GM12892 (cell line): Measurements from ENCODE around the gene FAM98C.

ENCODE experiments used
- POLR2A ChIP-seq: IDR thresholded peaks from 2 replicates; pipeline ENCODE4 v1.6.1; 2011; ENCODE audit warnings: low read depth, low read length, control low read depth
- POLR2AphosphoS5 ChIP-seq: IDR thresholded peaks from 2 replicates; pipeline ENCODE4 v1.6.1; 2011; ENCODE audit warnings: low read depth, low read length, control low read depth
- TAF1 ChIP-seq: IDR thresholded peaks from 2 replicates; pipeline ENCODE4 v1.6.1; 2011; ENCODE audit warnings: low read depth, mild to moderate bottlenecking, control low read depth, low read length, borderline replicate concordance

DNA sequence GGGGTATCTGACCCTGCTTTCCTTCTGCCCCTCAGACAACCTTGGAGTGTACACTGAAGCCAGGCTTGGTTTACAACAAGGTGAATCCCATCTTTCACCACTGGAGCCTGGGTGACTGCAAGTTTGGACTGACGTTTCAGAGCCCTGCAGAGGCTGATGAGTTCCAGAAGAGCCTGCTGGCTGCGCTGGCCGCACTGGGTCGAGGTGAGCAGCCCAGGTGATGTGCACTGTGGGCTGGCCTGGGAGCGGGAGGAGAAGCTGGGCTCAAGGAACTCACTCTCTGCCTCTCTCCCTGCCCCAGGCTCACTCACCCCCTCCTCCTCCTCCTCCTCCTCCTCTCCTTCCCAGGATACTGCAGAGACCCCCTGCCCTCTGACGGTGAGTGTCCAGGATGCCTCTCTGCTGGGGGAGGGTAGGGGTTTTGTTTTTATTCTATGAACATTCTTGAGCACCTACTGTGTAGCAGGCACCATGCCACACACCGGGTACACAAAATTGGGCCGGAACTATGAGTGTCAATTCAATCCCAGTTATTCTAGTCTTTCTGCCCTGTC lies 10.9 kb upstream of the FAM98C start:
- TF ChIP-seq POLR2A (no peak), POLR2AphosphoS5 (no peak), TAF1 (no peak)
